BLaER1 treated with 17β-estradiol and CSF1 and Interleukin-3, amounts not matched to agents 10 nM and 100 nM (cell line): ENCODE data around the gene ADAMTS17.

ENCODE experiments used
- H3K27ac ChIP-seq, 11 experiments: shearing (Covaris generic); formaldehyde crosslinking; 2 replicates each; pipeline ENCODE4 v1.8.1; 2022
- H3K27me3 ChIP-seq, 11 experiments: shearing (Covaris generic); formaldehyde crosslinking; 2 replicates each; pipeline ENCODE4 v1.8.1; 2022
- H3K36me3 ChIP-seq, 11 experiments: shearing (Covaris generic); formaldehyde crosslinking; 2 replicates each; pipeline ENCODE4 v1.8.1; 2022
- H3K4me1 ChIP-seq, 10 experiments: shearing (Covaris generic); formaldehyde crosslinking; 2 replicates each; pipeline ENCODE4 v1.8.1; 2022
- H3K4me2 ChIP-seq, 11 experiments: shearing (Covaris generic); formaldehyde crosslinking; 2 replicates each; pipeline ENCODE4 v1.8.1; 2022
- H3K4me3 ChIP-seq, 10 experiments: shearing (Covaris generic); formaldehyde crosslinking; 2 replicates each; pipeline ENCODE4 v1.8.1; 2022
- H3K9ac ChIP-seq, 11 experiments: shearing (Covaris generic); formaldehyde crosslinking; 2 replicates each; pipeline ENCODE4 v1.8.1; 2022
- H3K9me3 ChIP-seq, 11 experiments: shearing (Covaris generic); formaldehyde crosslinking; replicated peaks in 1 of 11; 2 replicates each; pipeline ENCODE4 v1.8.1; 2022
- H4K20me1 ChIP-seq, 11 experiments: shearing (Covaris generic); formaldehyde crosslinking; 2 replicates each; pipeline ENCODE4 v1.8.1; 2022
- Cebpa-rat ChIP-seq, 11 experiments: shearing (Covaris generic); IDR thresholded peaks; 2 replicates each; pipeline ENCODE4 v1.8.1; 2022

Gene ADAMTS17

GRCh38 chr15:100353449-100353848, 11.7 kb upstream of the ADAMTS17 start:
- Histone ChIP-seq H3K4me2 (peak overlapping the region in 4 of 11 experiments; percentile 12 to 75 (median 52); a peak in 6 of 22 replicates), H3K27ac (peak overlapping the region in 3 of 11 experiments; percentile 4 to 71 (median 49); a peak in 2 of 22 replicates), H3K27me3 (peaks cover 0 to 21% (median 15%) of the 10 kb centered on the region in 11 experiments; a peak in 16 of 22 replicates), H3K9ac (peak overlapping the region in 1 of 11 experiments; percentile 42; a peak in 1 of 22 replicates), H3K4me3 (no peak overlapping the region), H3K36me3 (no peaks in the 10 kb centered on the region), H3K4me1 (peaks cover 0 to 45% (median 11%) of the 10 kb centered on the region in 10 experiments; a peak in 15 of 20 replicates), H4K20me1 (no peaks in the 10 kb centered on the region), H3K9me3 (peaks cover 6 to 12% (median 10%) of the 10 kb centered on the region in 11 experiments; a peak in 15 of 22 replicates)
- TF ChIP-seq Cebpa-rat (IDR thresholded peaks at IDR 0.05), result no peak

- H3K27ac ChIP-seq, result peak overlapping the region in 5 of 11 experiments; percentile 3 to 88 (median 79); a peak in 6 of 22 replicates
- no peaks in the 10 kb centered on the region for H4K20me1 ChIP-seq
- peaks cover 0 to 21% (median 15%) of the 10 kb centered on the region in 11 experiments; a peak in 16 of 22 replicates for H3K27me3 ChIP-seq
- H3K36me3 ChIP-seq, result no peaks in the 10 kb centered on the region
- peaks cover 0 to 53% (median 11%) of the 10 kb centered on the region in 10 experiments; a peak in 15 of 20 replicates for H3K4me1 ChIP-seq
- H3K9me3 ChIP-seq, result peaks cover 6 to 12% (median 10%) of the 10 kb centered on the region in 11 experiments; a peak in 15 of 22 replicates
- H3K4me2 ChIP-seq, result peak overlapping the region; percentile 40 to 92 (median 87); a peak in 20 of 22 replicates
- peak overlapping the region in 5 of 10 experiments; percentile 62 to 77 (median 69); a peak in 4 of 20 replicates for H3K4me3 ChIP-seq
- TF ChIP-seq Cebpa-rat (IDR thresholded peaks at IDR 0.05), result peak in 8 of 11 experiments; percentile 14 to 74 (median 42); a peak in 6 of 22 replicates
- H3K9ac ChIP-seq, result peak overlapping the region in 4 of 11 experiments; percentile 80 to 88 (median 83); a peak in 7 of 22 replicates
Measured at GRCh38 chr15:100350434-100351226, 8.9 kb upstream of the ADAMTS17 start.

- peaks cover 6 to 12% (median 10%) of the 10 kb centered on the region in 11 experiments; a peak in 15 of 22 replicates for H3K9me3 ChIP-seq
- H3K27me3 ChIP-seq, result peaks cover 0 to 21% (median 15%) of the 10 kb centered on the region in 11 experiments; a peak in 16 of 22 replicates
- H3K36me3 ChIP-seq, result no peaks in the 10 kb centered on the region
- H3K4me1 ChIP-seq, result peaks cover 0 to 61% (median 11%) of the 10 kb centered on the region in 10 experiments; a peak in 15 of 20 replicates
- peak overlapping the region; percentile 66 to 92 (median 87) for H3K4me2 ChIP-seq
- H3K4me3 ChIP-seq, result peak overlapping the region; percentile 62 to 77 (median 68)
- peak overlapping the region; percentile 66 to 94 (median 82) for H3K9ac ChIP-seq
- H4K20me1 ChIP-seq, result no peaks in the 10 kb centered on the region
- TF ChIP-seq Cebpa-rat (IDR thresholded peaks at IDR 0.05), result no peak
- peak overlapping the region; percentile 65 to 92 (median 79) for H3K27ac ChIP-seq
Measured at GRCh38 chr15:100349696-100350433, 8.1 kb upstream of the ADAMTS17 start.

- Histone ChIP-seq H3K9ac (peak overlapping the region in 6 of 11 experiments; percentile 66 to 94 (median 86); a peak in 10 of 22 replicates), H3K4me3 (peak overlapping the region in 9 of 10 experiments; percentile 62 to 77 (median 67); a peak in 17 of 20 replicates), H3K27me3 (peaks cover 0 to 21% (median 15%) of the 10 kb centered on the region in 11 experiments; a peak in 17 of 22 replicates), H3K4me1 (peaks cover 0 to 64% (median 11%) of the 10 kb centered on the region in 10 experiments; a peak in 15 of 20 replicates), H3K36me3 (no peaks in the 10 kb centered on the region), H3K9me3 (peaks cover 6 to 12% (median 10%) of the 10 kb centered on the region in 11 experiments; a peak in 15 of 22 replicates), H4K20me1 (no peaks in the 10 kb centered on the region), H3K4me2 (peak overlapping the region; percentile 66 to 92 (median 87); a peak in 20 of 22 replicates), H3K27ac (peak overlapping the region in 1 of 11 experiments; percentile 88; a peak in 3 of 22 replicates)
- no peak for TF ChIP-seq Cebpa-rat (IDR thresholded peaks at IDR 0.05)
Measured at GRCh38 chr15:100349321-100349695, 7.5 kb upstream of the ADAMTS17 start.

- H3K27me3 ChIP-seq, result peaks cover 0 to 21% (median 15%) of the 10 kb centered on the region in 11 experiments; a peak in 18 of 22 replicates
- peaks cover 6 to 12% (median 10%) of the 10 kb centered on the region in 11 experiments; a peak in 15 of 22 replicates for H3K9me3 ChIP-seq
- no peak overlapping the region for H3K4me2 ChIP-seq
- H3K27ac ChIP-seq, result no peak overlapping the region
- H3K9ac ChIP-seq, result no peak overlapping the region
- no peaks in the 10 kb centered on the region for H4K20me1 ChIP-seq
- peaks cover 0 to 57% (median 10%) of the 10 kb centered on the region in 10 experiments; a peak in 15 of 20 replicates for H3K4me1 ChIP-seq
- no peak for TF ChIP-seq Cebpa-rat (IDR thresholded peaks at IDR 0.05)
- no peaks in the 10 kb centered on the region for H3K36me3 ChIP-seq
- H3K4me3 ChIP-seq, result no peak overlapping the region
Measured at GRCh38 chr15:100348578-100348977, 6.8 kb upstream of the ADAMTS17 start.

- no peak overlapping the region for H3K4me3 ChIP-seq
- no peak for TF ChIP-seq Cebpa-rat (IDR thresholded peaks at IDR 0.05)
- H3K27me3 ChIP-seq, result peaks cover 10 to 34% (median 20%) of the 10 kb centered on the region in 11 experiments; a peak in 21 of 22 replicates
Measured at GRCh38 chr15:100346866-100347512, 5.2 kb upstream of the ADAMTS17 start.

GRCh38 chr15:100345438-100345837, 3.7 kb upstream of the ADAMTS17 start:
- H3K4me1 ChIP-seq, result peaks cover 3 to 33% (median 14%) of the 10 kb centered on the region in 10 experiments; a peak in 17 of 20 replicates
- TF ChIP-seq Cebpa-rat (IDR thresholded peaks at IDR 0.05), result no peak
- H3K27me3 ChIP-seq, result peaks cover 19 to 44% (median 31%) of the 10 kb centered on the region in 11 experiments
- no peak overlapping the region for H3K4me3 ChIP-seq
- peaks cover 0 to 9% (median 5%) of the 10 kb centered on the region in 11 experiments; a peak in 12 of 22 replicates for H4K20me1 ChIP-seq
- H3K4me2 ChIP-seq, result peak overlapping the region in 2 of 11 experiments; percentile 12 to 59; a peak in 2 of 22 replicates
- H3K9me3 ChIP-seq, result peaks cover 0 to 3% (median 0%) of the 10 kb centered on the region in 11 experiments; a peak in 2 of 22 replicates
- H3K9ac ChIP-seq, result no peak overlapping the region
- H3K36me3 ChIP-seq, result no peaks in the 10 kb centered on the region
- peak overlapping the region in 1 of 11 experiments; percentile 22; a peak in 1 of 22 replicates for H3K27ac ChIP-seq

More at GRCh38 chr15:100346866-100347512, 5.2 kb upstream of the ADAMTS17 start:
- no peaks in the 10 kb centered on the region for H3K36me3 ChIP-seq
- no peaks in the 10 kb centered on the region for H4K20me1 ChIP-seq
- no peak overlapping the region for H3K27ac ChIP-seq
- peaks cover 3 to 8% (median 6%) of the 10 kb centered on the region in 11 experiments; a peak in 14 of 22 replicates for H3K9me3 ChIP-seq
- H3K9ac ChIP-seq, result no peak overlapping the region
- H3K4me2 ChIP-seq, result no peak overlapping the region
- peaks cover 0 to 42% (median 10%) of the 10 kb centered on the region in 10 experiments; a peak in 14 of 20 replicates for H3K4me1 ChIP-seq
